Neutrophil (primary cell): ENCODE results near the gene ZNF331.

Experiments
- H3K27ac ChIP-seq: fragments of 200-600 bp; sonication (generic); 2 replicates; pipeline ENCODE4 v1.5.1; 2016; ENCODE audit warnings: mild to moderate bottlenecking, moderate library complexity
- H3K27me3 ChIP-seq: fragments of 200-600 bp; sonication (generic); 2 replicates; pipeline ENCODE4 v1.6.0; 2016; ENCODE audit warnings: mild to moderate bottlenecking
- H3K36me3 ChIP-seq: fragments of 200-600 bp; sonication (generic); 2 replicates; pipeline ENCODE4 v1.5.1; 2017
- H3K4me1 ChIP-seq, 2 experiments: fragments of 200-600 bp in 1 of 2; sonication (generic) in 1 of 2; 1 replicate in 1 of 2; 2 replicates in 1 of 2; pipeline versions ENCODE4 v1.5.1 to v1.6.1; 2013 to 2016; ENCODE audit warnings: low read depth in 1 of 2, low read length in 1 of 2, mild to moderate bottlenecking in 1 of 2, moderate library complexity in 1 of 2; ENCODE audit not compliant: control insufficient read depth in 1 of 2, insufficient read depth in 1 of 2
- H3K4me3 ChIP-seq, 2 experiments: fragments of 200-600 bp in 1 of 2; sonication (generic) in 1 of 2; 1 replicate in 1 of 2; 2 replicates in 1 of 2; pipeline ENCODE4 v1.5.1; 2013 to 2016; ENCODE audit warnings: low read depth in 1 of 2, low read length in 1 of 2, mild to moderate bottlenecking in 1 of 2, moderate library complexity in 1 of 2
- H3K9me3 ChIP-seq: fragments of 200-600 bp; sonication (generic); 2 replicates; pipeline ENCODE4 v1.5.1; 2016
- TF ChIP-seq, protein P1 (sequence below): fragments of 200-600 bp; sonication (generic); IDR thresholded peaks from 2 replicates; pipeline ENCODE4 v1.5.1; 2016; ENCODE audit warnings: antibody characterized with exemption

ZNF331 gene

GRCh38 chr19:53552001-53552721 is 14.2 kb downstream of the ZNF331 start:
- Histone ChIP-seq H3K36me3 (no peaks in the 10 kb centered on the region), H3K4me3 (no peak overlapping the region), H3K9me3 (no peaks in the 10 kb centered on the region), H3K27me3 (peaks cover 16% of the 10 kb centered on the region), H3K27ac (no peak overlapping the region), H3K4me1 (peaks cover 0 to 9% of the 10 kb centered on the region in 2 experiments)
- TF ChIP-seq, protein P1, sequence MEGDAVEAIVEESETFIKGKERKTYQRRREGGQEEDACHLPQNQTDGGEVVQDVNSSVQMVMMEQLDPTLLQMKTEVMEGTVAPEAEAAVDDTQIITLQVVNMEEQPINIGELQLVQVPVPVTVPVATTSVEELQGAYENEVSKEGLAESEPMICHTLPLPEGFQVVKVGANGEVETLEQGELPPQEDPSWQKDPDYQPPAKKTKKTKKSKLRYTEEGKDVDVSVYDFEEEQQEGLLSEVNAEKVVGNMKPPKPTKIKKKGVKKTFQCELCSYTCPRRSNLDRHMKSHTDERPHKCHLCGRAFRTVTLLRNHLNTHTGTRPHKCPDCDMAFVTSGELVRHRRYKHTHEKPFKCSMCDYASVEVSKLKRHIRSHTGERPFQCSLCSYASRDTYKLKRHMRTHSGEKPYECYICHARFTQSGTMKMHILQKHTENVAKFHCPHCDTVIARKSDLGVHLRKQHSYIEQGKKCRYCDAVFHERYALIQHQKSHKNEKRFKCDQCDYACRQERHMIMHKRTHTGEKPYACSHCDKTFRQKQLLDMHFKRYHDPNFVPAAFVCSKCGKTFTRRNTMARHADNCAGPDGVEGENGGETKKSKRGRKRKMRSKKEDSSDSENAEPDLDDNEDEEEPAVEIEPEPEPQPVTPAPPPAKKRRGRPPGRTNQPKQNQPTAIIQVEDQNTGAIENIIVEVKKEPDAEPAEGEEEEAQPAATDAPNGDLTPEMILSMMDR: no peak

DNA sequence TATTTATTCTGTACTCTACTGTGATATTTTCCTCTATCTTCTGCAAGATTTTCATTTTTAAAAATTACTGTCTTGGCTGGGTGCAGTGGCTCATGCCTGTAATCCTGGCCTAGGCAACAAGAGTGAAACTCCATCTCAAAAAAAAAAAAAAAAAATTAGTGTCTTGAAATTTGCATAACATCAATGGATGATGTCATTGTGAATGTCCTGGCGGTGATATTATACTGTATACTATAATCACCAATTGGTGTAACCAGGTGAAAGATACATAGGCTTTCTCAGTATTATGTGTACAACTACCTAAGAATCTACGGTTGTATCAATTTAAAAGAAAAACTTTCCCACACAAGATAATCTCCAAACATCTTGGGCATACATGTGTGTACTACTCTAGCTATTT is 15.2 kb downstream of the ZNF331 start:
- no peak overlapping the region for H3K27ac ChIP-seq

GRCh38 chr19:53553865-53554791 is 16.2 kb downstream of the ZNF331 start:
- Histone ChIP-seq H3K4me1 (peaks cover 0 to 9% of the 10 kb centered on the region in 2 experiments), H3K27ac (no peak overlapping the region), H3K27me3 (peaks cover 16% of the 10 kb centered on the region), H3K36me3 (no peaks in the 10 kb centered on the region), H3K9me3 (no peaks in the 10 kb centered on the region), H3K4me3 (peak overlapping the region; percentile 46 to 59)
- TF ChIP-seq, protein P1: no peak

More for the DNA sequence above, 15.2 kb downstream of the ZNF331 start:
- Histone ChIP-seq H3K27me3 (peaks cover 16% of the 10 kb centered on the region), H3K36me3 (no peaks in the 10 kb centered on the region), H3K4me3 (no peak overlapping the region), H3K9me3 (no peaks in the 10 kb centered on the region), H3K4me1 (peaks cover 0 to 9% of the 10 kb centered on the region in 2 experiments)
- TF ChIP-seq, protein P1: no peak

GRCh38 chr19:53554804-53555203 is 16.9 kb downstream of the ZNF331 start:
- peaks cover 16% of the 10 kb centered on the region for H3K27me3 ChIP-seq
- TF ChIP-seq, protein P1: no peak
- H3K36me3 ChIP-seq: no peaks in the 10 kb centered on the region
- H3K9me3 ChIP-seq: no peaks in the 10 kb centered on the region
- H3K4me1 ChIP-seq: peaks cover 0 to 9% of the 10 kb centered on the region in 2 experiments
- no peak overlapping the region for H3K27ac ChIP-seq
- peak overlapping the region; percentile 46 to 59 for H3K4me3 ChIP-seq

DNA sequence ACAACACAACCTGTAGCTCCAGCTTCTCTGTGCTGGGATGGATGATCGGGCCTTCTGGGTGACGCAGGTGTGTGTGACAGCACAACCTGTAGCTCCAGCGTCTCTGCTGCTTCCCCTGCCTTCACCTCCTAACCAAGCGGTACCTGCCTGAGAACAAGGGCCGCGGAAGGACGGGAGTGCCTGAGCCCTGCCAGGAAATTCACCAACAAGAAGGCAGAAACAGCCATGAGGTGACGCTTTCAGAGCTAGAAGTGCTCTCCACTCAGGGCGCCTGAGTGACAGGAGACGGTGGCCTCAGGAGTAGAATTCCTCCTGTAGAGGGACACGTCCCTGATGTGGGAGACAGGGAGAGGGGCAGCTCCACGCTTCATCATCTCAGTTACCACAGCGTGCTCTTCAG is 17.4 kb downstream of the ZNF331 start:
- no peaks in the 10 kb centered on the region for H3K9me3 ChIP-seq
- no peak overlapping the region for H3K4me3 ChIP-seq
- no peaks in the 10 kb centered on the region for H3K36me3 ChIP-seq
- H3K4me1 ChIP-seq: peaks cover 0 to 9% of the 10 kb centered on the region in 2 experiments
- TF ChIP-seq, protein P1: no peak
- peaks cover 16% of the 10 kb centered on the region for H3K27me3 ChIP-seq
- H3K27ac ChIP-seq: no peak overlapping the region
